D721Med (cell line): Measurements from ENCODE around the gene CLDN9.
A peak's percentile ranks its signal among the peaks of the same experiment; 100 is the strongest.

Experiments
- DNase-seq: peaks from one replicate; pipeline ENCODE4 v3.0.0; 2011; ENCODE audit warnings: low spot score; ENCODE audit not compliant: insufficient read length
- FAIRE-seq: peaks from 2 replicates; lab custom pipeline; 2011; peaks lifted over from hg19 to GRCh38; lab: Jason Lieb, UNC
- TF ChIP-seq, protein P1 (sequence below): IDR thresholded peaks from 2 replicates; pipeline ENCODE4 v1.5.1; 2012; ENCODE audit warnings: mild to moderate bottlenecking, control low read depth; ENCODE audit not compliant: insufficient read depth; ENCODE audit errors: missing control alignments

CLDN9 gene

DNA sequence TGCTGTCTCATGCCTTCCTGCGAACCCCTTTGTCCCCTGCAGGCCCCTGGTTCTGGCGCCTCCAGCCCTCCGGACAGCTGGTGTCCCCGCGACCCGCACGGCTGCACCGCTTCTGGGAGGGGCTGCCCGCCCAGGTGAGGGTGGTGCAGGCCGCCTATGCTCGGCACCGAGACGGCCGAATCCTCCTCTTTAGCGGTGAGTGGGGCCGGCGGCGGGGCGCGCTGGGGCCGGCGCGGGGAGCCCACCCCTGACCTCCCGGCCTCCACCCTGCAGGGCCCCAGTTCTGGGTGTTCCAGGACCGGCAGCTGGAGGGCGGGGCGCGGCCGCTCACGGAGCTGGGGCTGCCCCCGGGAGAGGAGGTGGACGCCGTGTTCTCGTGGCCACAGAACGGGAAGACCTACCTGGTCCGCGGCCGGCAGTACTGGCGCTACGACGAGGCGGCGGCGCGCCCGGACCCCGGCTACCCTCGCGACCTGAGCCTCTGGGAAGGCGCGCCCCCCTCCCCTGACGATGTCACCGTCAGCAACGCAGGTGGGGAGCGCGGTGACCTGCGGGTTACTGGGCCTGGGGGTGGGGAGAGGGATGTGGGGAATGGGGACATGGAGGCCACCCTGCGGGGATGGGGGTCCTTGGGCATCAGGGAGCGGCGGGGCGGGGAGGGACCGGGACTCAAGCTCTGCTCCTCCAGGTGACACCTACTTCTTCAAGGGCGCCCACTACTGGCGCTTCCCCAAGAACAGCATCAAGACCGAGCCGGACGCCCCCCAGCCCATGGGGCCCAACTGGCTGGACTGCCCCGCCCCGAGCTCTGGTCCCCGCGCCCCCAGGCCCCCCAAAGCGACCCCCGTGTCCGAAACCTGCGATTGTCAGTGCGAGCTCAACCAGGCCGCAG is 45.7 kb downstream of the CLDN9 start:
- FAIRE-seq (no peak), DNase-seq (no peak)
- TF ChIP-seq, protein P1, sequence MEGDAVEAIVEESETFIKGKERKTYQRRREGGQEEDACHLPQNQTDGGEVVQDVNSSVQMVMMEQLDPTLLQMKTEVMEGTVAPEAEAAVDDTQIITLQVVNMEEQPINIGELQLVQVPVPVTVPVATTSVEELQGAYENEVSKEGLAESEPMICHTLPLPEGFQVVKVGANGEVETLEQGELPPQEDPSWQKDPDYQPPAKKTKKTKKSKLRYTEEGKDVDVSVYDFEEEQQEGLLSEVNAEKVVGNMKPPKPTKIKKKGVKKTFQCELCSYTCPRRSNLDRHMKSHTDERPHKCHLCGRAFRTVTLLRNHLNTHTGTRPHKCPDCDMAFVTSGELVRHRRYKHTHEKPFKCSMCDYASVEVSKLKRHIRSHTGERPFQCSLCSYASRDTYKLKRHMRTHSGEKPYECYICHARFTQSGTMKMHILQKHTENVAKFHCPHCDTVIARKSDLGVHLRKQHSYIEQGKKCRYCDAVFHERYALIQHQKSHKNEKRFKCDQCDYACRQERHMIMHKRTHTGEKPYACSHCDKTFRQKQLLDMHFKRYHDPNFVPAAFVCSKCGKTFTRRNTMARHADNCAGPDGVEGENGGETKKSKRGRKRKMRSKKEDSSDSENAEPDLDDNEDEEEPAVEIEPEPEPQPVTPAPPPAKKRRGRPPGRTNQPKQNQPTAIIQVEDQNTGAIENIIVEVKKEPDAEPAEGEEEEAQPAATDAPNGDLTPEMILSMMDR = no peak

DNA sequence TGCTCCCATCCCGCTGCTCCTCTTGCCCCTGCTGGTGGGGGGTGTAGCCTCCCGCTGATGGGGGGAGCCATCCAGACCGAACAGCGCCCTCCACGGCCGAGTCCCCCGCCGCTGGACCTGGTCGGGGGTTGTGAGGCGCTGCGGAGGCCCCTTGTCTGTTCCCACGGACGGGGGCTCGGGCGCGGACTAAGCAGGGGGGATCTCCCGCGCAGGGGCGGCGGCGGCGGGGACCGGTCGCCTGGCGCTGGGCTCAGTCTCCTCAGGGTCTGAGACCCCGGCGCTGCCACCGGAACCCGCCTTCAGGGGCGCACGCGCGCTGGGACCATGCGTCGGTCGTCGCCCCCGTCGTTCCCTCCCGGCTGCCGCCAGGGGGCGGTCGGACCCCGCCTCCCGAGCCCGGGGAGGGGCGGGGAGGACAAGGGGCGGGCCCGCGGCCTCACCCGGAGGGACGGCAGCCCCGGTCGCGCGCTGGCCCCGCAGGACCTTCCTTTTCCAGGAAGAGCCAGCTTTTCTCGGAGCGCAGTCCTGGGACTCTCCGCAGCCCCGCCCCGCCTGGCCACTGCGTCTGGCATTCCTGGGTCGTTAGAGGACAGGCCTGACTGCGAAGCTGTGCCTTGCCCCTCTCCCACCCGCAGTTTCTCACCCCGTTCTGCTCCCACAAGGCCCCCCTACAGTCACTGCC is 46.5 kb downstream of the CLDN9 start:
- peak; percentile 84 for DNase-seq
- TF ChIP-seq, protein P1 = peak; percentile 63
- no peak for FAIRE-seq

DNA sequence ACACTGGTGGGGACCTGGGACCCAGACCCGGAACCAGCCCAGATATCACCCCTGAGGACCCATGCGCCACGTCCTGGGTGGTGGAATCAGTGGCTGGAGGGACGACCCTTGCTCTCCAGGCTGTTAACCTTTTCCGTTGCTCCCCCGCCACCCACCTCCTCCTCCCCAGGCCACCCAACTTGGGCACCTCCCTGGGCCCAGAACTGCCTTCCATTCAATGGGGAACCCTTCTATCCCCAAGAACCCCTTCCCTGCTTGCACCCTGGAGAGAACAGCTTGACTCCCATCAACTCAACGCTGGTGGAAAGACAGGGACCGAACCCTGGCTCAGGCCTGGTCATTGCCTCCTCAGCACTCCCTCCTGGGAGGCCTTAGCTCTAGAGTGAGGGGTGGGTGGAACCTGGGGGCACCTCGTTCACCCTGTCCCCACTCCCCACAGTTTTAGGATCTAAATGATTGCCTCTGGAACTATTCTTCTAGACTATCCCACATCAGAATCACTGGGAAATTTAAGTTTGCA is 47.1 kb downstream of the CLDN9 start:
- DNase-seq (no peak), FAIRE-seq (no peak)
- TF ChIP-seq, protein P1 = no peak

DNA sequence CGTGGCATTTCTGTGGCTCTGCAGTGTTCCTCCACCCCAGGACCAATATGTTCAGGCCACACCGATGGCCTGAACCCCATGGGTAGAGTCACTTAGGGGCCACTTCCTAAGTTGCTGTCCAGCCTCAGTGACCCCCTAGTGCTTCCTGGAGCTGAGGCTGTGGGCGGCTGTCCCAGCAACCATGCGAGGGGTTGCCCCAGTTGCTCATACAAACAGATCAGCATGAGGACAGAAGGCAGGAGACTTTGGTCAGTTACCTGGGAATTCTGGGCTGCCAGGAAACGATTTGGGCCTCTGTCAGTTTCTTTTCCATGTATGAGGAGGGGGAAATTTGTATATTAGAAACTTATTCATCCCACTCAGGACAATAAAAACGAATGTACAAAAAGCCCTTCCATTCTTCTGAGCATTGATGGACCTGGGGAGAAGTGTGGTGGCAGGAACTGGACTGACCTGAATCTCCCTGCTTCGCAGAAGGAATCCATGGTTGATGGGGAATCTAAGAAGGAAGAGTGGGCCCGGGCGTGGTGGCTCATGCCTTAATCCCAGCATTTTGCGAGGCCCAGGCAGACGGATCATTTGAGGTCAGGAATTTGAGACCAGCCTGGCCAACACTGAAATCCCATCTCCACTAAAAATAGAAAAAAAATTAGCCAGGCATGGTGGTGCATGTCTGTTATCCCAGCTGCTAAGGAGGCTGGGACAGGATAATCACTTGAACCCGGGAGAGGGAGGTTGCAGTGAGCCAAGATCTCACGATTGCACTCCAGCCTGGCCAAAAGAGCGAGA is 47.8 kb downstream of the CLDN9 start:
- FAIRE-seq (no peak), DNase-seq (no peak)
- TF ChIP-seq, protein P1 = no peak

- DNase-seq = no peak
- no peak for FAIRE-seq
- TF ChIP-seq, protein P1 = no peak
Measured at GRCh38 chr16:3062553-3062952, 49.8 kb downstream of the CLDN9 start.

GRCh38 chr16:3063625-3064386 is 51.1 kb downstream of the CLDN9 start:
- no peak for DNase-seq
- FAIRE-seq = no peak
- TF ChIP-seq, protein P1 = no peak
